ENCODE data around the gene ADAMTSL1. TPM values are rescaled to one million over a fixed set of nuclear protein-coding genes. Genes with fewer than 3 reads are reported as not detected.

The ADAMTSL1 gene
- total and polyA plus RNA-seq, 9 of the 15 experiments (the other 6 are each of a cell fraction or from before 2014, with no cell fraction given) = 0.01 TPM; not detected in 8

- FAIRE-seq (no peak), DNase-seq (ENCODE audit: extremely low read depth in 1 of 4, low spot score in 3 of 4) (no peak), ATAC-seq (no peak)
- Histone ChIP-seq H3K4me2 (ENCODE audit: insufficient read depth, low read length) (no peak overlapping the region), H4K20me1 (replicated peaks; ENCODE audit: control insufficient read depth, insufficient read depth, low read length) (no peaks in the 10 kb centered on the region), H3K36me3 (ENCODE audit: control insufficient read depth, insufficient read depth, low read length) (no peaks in the 10 kb centered on the region), H3K9me1 (ENCODE audit: control insufficient read depth, insufficient read depth, low read length) (no peaks in the 10 kb centered on the region), H3K27me3 (ENCODE audit: control insufficient read depth in 2 of 2, insufficient read depth in 2 of 2, low read length in 2 of 2) (no peaks in the 10 kb centered on the region), H3K4me3 (no peak overlapping the region), H3K4me1 (replicated peaks in 1 of 2; ENCODE audit: control insufficient read depth in 2 of 2, insufficient read depth in 2 of 2, low read length in 2 of 2) (no peaks in the 10 kb centered on the region), H2AFZ (ENCODE audit: low read depth, low read length) (no peak overlapping the region), H3K27ac (ENCODE audit: extremely low read depth, low read depth, low read length) (no peak overlapping the region), H3K79me2 (ENCODE audit: control insufficient read depth, insufficient read depth, low read length) (no peaks in the 10 kb centered on the region), H3K9ac (ENCODE audit: insufficient read depth in 1 of 2, low read depth in 2 of 2, low read length in 2 of 2) (no peak overlapping the region), H3K9me3 (replicated peaks; ENCODE audit: control insufficient read depth, insufficient read depth, low read depth, low read length) (no peaks in the 10 kb centered on the region)
- in situ Hi-C loops (cut with MboI) = no loop called here
- BruUV-seq (replicated peaks) = no TSS peak
- intact Hi-C loops (cut with micrococcal nuclease) = no loop called here
- ChIA-PET CTCF (ENCODE audit: low intra/inter-chr PET ratio) (no interaction called here), POLR2A (no interaction called here)
- WGBS (ENCODE audit: insufficient coverage, low coverage, missing lambda C conversion rate) = 0% methylated on average over 3 of the region's 3 CpGs
- TF ChIP-seq, protein P1, sequence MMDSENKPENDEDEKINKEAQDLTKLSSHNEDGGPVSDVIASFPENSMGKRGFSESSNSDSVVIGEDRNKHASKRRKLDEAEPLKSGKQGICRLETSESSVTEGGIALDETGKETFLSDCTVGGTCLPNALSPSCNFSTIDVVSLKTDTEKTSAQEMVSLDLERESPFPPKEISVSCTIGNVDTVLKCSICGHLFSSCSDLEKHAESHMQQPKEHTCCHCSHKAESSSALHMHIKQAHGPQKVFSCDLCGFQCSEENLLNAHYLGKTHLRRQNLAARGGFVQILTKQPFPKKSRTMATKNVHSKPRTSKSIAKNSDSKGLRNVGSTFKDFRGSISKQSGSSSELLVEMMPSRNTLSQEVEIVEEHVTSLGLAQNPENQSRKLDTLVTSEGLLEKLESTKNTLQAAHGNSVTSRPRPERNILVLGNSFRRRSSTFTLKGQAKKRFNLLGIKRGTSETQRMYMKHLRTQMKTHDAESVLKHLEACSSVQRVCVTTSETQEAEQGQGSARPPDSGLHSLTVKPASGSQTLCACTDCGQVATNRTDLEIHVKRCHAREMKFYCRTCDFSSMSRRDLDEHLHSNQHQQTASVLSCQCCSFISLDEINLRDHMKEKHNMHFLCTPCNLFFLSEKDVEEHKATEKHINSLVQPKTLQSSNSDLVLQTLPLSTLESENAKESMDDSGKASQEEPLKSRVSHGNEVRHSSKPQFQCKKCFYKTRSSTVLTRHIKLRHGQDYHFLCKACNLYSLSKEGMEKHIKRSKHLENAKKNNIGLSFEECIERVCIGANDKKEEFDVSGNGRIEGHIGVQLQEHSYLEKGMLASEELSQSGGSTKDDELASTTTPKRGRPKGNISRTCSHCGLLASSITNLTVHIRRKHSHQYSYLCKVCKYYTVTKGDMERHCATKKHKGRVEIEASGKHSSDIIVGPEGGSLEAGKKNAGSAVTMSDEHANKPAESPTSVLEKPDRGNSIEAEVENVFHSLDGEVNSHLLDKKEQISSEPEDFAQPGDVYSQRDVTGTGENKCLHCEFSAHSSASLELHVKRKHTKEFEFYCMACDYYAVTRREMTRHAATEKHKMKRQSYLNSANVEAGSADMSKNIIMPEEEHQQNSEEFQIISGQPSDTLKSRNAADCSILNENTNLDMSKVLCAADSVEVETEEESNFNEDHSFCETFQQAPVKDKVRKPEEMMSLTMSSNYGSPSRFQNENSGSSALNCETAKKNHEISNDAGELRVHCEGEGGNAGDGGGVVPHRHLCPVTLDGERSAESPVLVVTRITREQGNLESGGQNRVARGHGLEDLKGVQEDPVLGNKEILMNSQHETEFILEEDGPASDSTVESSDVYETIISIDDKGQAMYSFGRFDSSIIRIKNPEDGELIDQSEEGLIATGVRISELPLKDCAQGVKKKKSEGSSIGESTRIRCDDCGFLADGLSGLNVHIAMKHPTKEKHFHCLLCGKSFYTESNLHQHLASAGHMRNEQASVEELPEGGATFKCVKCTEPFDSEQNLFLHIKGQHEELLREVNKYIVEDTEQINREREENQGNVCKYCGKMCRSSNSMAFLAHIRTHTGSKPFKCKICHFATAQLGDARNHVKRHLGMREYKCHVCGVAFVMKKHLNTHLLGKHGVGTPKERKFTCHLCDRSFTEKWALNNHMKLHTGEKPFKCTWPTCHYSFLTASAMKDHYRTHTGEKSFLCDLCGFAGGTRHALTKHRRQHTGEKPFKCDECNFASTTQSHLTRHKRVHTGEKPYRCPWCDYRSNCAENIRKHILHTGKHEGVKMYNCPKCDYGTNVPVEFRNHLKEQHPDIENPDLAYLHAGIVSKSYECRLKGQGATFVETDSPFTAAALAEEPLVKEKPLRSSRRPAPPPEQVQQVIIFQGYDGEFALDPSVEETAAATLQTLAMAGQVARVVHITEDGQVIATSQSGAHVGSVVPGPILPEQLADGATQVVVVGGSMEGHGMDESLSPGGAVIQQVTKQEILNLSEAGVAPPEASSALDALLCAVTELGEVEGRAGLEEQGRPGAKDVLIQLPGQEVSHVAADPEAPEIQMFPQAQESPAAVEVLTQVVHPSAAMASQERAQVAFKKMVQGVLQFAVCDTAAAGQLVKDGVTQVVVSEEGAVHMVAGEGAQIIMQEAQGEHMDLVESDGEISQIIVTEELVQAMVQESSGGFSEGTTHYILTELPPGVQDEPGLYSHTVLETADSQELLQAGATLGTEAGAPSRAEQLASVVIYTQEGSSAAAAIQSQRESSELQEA (IDR thresholded peaks at IDR 0.05; ENCODE audit: low read depth) = no peak
- TF ChIP-seq CGGBP1 (CRISPR knock-in tag; IDR thresholded peaks at IDR 0.05) = no peak
- no peak for TF ChIP-seq FUS (optimal IDR thresholded peaks at IDR 0.05; ENCODE audit: low read depth, low read length)
- TF ChIP-seq HSF4 (CRISPR knock-in tag; IDR thresholded peaks at IDR 0.05; ENCODE audit: borderline replicate concordance) = no peak
- no peak for TF ChIP-seq HDAC2 (IDR thresholded peaks at IDR 0.05)
- TF ChIP-seq BRCA1 (IDR thresholded peaks at IDR 0.05) = no peak
- no peak for TF ChIP-seq BRCA1 (CRISPR knock-in tag; IDR thresholded peaks at IDR 0.05)
- TF ChIP-seq CHAMP1 (IDR thresholded peaks at IDR 0.05) = no peak
- TF ChIP-seq MCM3 (IDR thresholded peaks at IDR 0.05) = no peak
- TF ChIP-seq FOSL1 (tag; conservative IDR thresholded peaks at IDR 0.05) = no peak
- TF ChIP-seq GATAD2A (IDR thresholded peaks at IDR 0.05) = no peak
- no peak for TF ChIP-seq ZFP30 (CRISPR knock-in tag; IDR thresholded peaks at IDR 0.05; ENCODE audit: borderline replicate concordance)
- TF ChIP-seq ZNF134 (CRISPR knock-in tag; conservative IDR thresholded peaks at IDR 0.05) = no peak
- TF ChIP-seq FOXJ3 (CRISPR knock-in tag; IDR thresholded peaks at IDR 0.05) = no peak
- no peak for TF ChIP-seq MTF1 (CRISPR knock-in tag; IDR thresholded peaks at IDR 0.05; ENCODE audit: borderline replicate concordance)
Observed at GRCh38 chr9:18662320-18662719, 188.4 kb downstream of the ADAMTSL1 start.

Data from K562 (cell line).